Activated CD8-positive, alpha-beta memory T cell treated with anti-CD3 and anti-CD28 coated beads for 24 hours (primary cell): ENCODE results near the gene TSPAN7.

ENCODE experiments used
- DNase-seq: peaks from one replicate; pipeline ENCODE4 v3.0.0-alpha.2; 2020

The TSPAN7 gene

GRCh38 chrX:38649674-38650647, 88.6 kb downstream of the TSPAN7 start:
- no peak for DNase-seq

GRCh38 chrX:38651625-38652601, 90.6 kb downstream of the TSPAN7 start:
- DNase-seq: no peak

- DNase-seq: no peak
These were observed 91.6 kb downstream of the TSPAN7 start for GRCh38 chrX:38652934-38653442.

- no peak for DNase-seq
These were observed 93.0 kb downstream of the TSPAN7 start for GRCh38 chrX:38654302-38654701.

- DNase-seq: no peak
These were observed 95.1 kb downstream of the TSPAN7 start for GRCh38 chrX:38656350-38656915.

- no peak for DNase-seq
These were observed 96.2 kb downstream of the TSPAN7 start for GRCh38 chrX:38657562-38657961.

- DNase-seq: no peak
These were observed 99.2 kb downstream of the TSPAN7 start for GRCh38 chrX:38660395-38661102.

- DNase-seq: no peak
These were observed 99.7 kb downstream of the TSPAN7 start for GRCh38 chrX:38661103-38661441.

- DNase-seq: no peak
These were observed 100.2 kb downstream of the TSPAN7 start for GRCh38 chrX:38661561-38661960.

- DNase-seq: no peak
These were observed 101.3 kb downstream of the TSPAN7 start for GRCh38 chrX:38662640-38663039.

- DNase-seq: no peak
These were observed 102.9 kb downstream of the TSPAN7 start for GRCh38 chrX:38664285-38664684.

- no peak for DNase-seq
These were observed 105.6 kb downstream of the TSPAN7 start for GRCh38 chrX:38666909-38667308.

GRCh38 chrX:38668771-38669170, 107.4 kb downstream of the TSPAN7 start:
- DNase-seq: no peak

GRCh38 chrX:38669428-38669827, 108.1 kb downstream of the TSPAN7 start:
- no peak for DNase-seq

GRCh38 chrX:38672646-38673045, 111.3 kb downstream of the TSPAN7 start:
- no peak for DNase-seq

GRCh38 chrX:38675856-38676255, 114.5 kb downstream of the TSPAN7 start:
- DNase-seq: no peak

GRCh38 chrX:38678183-38678582, 116.8 kb downstream of the TSPAN7 start:
- DNase-seq: no peak

- no peak for DNase-seq
These were observed 117.5 kb downstream of the TSPAN7 start for GRCh38 chrX:38678821-38679220.

GRCh38 chrX:38679695-38680094, 118.4 kb downstream of the TSPAN7 start:
- DNase-seq: no peak

GRCh38 chrX:38682095-38682494, 120.8 kb downstream of the TSPAN7 start:
- no peak for DNase-seq

- DNase-seq: no peak
These were observed 131.6 kb downstream of the TSPAN7 start for GRCh38 chrX:38692961-38693360.

GRCh38 chrX:38694394-38694793, 133.1 kb downstream of the TSPAN7 start:
- DNase-seq: no peak
